ENCODE results near the gene PIGQ. TPM values are rescaled to one million over a fixed set of nuclear protein-coding genes. Genes with fewer than 3 reads are reported as not detected.

The PIGQ gene
- total RNA-seq, 2 donors from 2014 or later, result 20.8 to 21.0 TPM

DNA sequence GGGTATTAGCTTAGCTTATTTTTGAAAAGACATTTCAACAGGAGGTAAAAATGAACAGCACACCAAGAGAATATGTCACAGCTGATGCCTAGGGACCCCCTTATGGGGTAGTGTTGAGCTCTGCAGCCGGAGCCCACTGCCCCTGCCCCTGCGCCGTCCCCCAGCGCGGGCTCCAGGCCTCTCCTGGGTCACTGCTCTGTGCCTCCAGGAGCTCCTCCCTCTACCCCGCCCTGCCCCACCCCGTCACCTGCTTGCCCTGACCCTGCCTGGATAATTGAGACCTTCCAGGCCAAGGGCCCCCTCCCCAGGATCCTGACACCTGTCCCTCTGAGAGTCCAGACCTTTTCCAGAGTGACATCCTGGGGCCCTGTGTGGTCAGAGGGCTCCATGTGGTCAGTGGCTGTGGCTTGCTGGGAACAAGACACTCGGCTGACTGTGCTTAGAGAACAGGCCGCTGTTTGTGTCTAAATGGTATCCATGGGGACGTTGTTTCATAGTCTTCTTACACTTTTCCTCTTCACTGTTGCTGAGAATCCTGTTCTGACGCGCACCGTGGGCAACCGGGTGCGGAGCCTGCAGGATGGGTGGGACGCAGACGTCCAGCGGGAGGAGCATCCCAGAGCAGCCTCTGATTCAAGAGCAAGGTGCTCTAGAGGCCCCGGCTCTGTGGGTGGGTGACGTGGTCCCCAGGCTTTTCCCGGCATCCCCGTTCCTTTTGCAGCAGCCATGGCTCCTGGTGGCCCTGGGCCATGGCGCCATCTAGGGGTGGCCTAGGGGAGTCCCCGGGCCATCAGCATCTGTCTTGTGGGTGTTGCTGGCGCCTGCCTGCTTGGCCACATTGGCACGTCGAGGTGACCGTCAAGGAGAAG lies 41.0 kb downstream of the PIGQ start:
- H3K4me1 ChIP-seq, result peaks cover 0 to 15% of the 10 kb centered on the region in 2 donors
- H3K27me3 ChIP-seq, result no peaks in the 10 kb centered on the region
- H3K4me3 ChIP-seq, result no peak overlapping the region
- DNase-seq (ENCODE audit: low spot score), result no peak
- peak; percentile 63 to 72 for TF ChIP-seq CTCF (IDR thresholded peaks at IDR 0.05)
- no peaks in the 10 kb centered on the region for H3K9me3 ChIP-seq
- no peaks in the 10 kb centered on the region for H3K36me3 ChIP-seq
- H3K27ac ChIP-seq, result no peak overlapping the region

DNA sequence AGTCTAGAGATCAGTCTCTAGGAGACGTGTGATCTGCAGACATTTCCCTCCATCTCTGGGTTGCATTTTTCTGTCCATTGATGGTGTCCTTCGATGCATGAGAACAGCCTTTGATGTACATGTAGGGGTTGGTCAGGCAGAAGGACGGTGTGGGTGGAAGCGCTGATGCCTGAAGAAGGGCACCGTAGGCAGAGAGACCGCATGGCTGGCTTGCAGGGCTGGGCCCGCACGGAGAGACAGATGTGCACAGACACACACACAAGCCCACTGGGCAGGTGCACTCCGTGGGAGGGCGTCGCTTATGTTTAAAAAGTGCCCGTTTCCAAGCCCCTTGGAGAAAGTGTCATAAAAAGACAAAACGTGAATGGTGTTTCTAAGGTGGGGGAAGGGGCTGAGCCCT lies 45.4 kb downstream of the PIGQ start:
- Histone ChIP-seq H3K9me3 (no peaks in the 10 kb centered on the region), H3K36me3 (no peaks in the 10 kb centered on the region), H3K4me3 (no peak overlapping the region), H3K27ac (no peak overlapping the region), H3K4me1 (peaks cover 0 to 11% of the 10 kb centered on the region in 2 donors), H3K27me3 (no peaks in the 10 kb centered on the region)
- TF ChIP-seq CTCF (IDR thresholded peaks at IDR 0.05), result no peak
- no peak for DNase-seq (ENCODE audit: low spot score)

DNA sequence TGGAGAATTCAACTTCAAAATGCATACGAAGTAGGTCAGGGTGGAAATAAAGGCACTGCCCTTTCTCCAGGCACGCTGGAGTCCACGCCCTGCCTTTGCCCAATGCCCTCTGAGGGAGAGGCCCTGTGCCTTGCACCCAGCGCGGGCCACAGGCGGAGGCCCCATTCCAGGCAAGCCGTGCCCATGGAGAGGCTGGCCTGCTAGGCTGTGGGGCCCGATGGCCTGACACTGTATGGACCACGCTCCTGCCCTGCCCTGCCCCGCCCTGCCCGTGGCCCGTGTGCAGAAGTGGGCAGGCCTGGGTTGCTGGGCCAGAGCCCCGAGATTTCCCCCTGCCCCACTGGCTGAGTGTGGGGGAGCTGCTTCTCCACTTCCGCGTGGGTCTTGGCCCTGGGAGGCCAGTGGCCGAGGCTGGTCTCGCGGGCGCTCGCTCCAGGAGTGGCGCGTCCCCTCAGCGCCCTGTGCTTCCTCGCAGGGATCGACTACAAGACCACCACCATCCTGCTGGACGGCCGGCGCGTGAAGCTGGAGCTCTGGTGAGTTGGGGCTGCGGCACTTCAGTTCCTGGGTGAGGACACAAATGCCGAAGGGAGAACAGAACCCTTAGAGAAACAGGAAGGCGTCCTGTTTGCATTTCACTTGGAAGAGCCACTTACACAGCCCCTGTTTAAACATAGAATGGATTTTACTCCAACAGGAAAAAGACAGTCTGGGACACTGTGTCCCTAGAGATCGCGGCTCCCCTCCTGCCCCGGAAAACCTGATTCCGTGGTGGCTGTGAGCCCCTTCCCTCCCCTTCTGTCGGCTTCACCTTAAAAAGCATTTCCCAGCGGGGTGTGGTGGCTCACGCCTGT lies 47.2 kb downstream of the PIGQ start:
- H3K4me1 ChIP-seq, result no peaks in the 10 kb centered on the region
- DNase-seq (ENCODE audit: low spot score), result no peak
- H3K4me3 ChIP-seq, result no peak overlapping the region
- no peaks in the 10 kb centered on the region for H3K9me3 ChIP-seq
- H3K36me3 ChIP-seq, result no peaks in the 10 kb centered on the region
- TF ChIP-seq CTCF (IDR thresholded peaks at IDR 0.05), result no peak
- no peak overlapping the region for H3K27ac ChIP-seq
- no peaks in the 10 kb centered on the region for H3K27me3 ChIP-seq

DNA sequence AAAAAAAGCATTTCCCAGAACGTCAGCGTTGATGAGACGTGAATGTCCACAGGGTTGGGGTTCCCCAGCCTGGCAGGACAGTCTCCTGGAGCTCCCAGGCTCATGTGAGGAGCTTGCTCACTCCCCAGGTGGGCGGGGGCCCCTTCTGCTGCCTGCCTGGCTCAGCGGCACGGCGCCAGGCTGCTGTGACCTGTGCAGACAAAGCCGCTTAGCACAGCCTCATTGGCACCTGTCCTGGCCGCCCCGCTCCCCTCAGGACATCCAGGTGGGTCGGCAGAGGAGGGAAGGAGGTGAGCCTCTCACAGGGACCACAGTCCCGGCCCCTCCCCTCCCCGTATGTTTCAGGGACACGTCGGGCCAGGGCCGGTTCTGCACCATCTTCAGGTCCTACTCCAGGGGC lies 48.1 kb downstream of the PIGQ start:
- Histone ChIP-seq H3K4me3 (no peak overlapping the region), H3K9me3 (no peaks in the 10 kb centered on the region), H3K27me3 (no peaks in the 10 kb centered on the region), H3K4me1 (no peaks in the 10 kb centered on the region), H3K36me3 (no peaks in the 10 kb centered on the region), H3K27ac (no peak overlapping the region)
- no peak for DNase-seq (ENCODE audit: low spot score)
- no peak for TF ChIP-seq CTCF (IDR thresholded peaks at IDR 0.05)

DNA sequence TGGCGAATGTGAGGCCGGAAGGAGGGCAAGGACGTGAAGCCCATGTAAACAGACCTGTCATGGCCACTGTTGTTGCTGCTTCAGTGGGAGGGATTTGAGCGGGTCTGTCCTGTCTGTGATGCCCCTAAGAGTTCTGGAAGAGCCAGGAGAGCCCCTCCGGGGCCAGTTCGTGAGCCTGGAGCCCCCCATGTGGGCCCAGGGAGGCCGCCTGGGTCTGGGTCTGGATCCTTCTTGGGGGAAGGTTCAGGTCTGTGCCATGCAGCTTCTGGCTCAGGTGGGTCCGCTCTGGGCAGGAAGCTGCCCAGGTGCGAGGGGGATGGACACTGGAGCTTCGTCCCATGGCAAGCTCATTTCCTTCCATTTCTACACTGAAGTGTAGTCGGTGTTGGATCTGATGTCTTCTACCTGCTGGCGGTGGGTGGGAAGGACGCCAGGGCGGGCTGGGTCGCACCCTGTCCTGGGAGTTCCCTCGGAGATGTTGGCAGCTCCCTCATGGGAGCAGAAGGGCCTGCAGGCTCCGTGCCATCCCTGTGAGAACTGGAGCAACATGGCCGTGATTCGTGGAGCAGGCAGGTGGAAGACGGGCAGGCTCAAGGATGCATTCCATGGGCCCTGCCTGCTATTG lies 49.8 kb downstream of the PIGQ start:
- H3K4me1 ChIP-seq, result no peaks in the 10 kb centered on the region
- no peak for TF ChIP-seq CTCF (IDR thresholded peaks at IDR 0.05)

More for the DNA sequence above, 49.8 kb downstream of the PIGQ start:
- DNase-seq (ENCODE audit: low spot score), result no peak
- H3K27ac ChIP-seq, result no peak overlapping the region
- H3K4me3 ChIP-seq, result no peak overlapping the region
- H3K36me3 ChIP-seq, result no peaks in the 10 kb centered on the region
- H3K27me3 ChIP-seq, result no peaks in the 10 kb centered on the region
- H3K9me3 ChIP-seq, result no peaks in the 10 kb centered on the region

Measured in right atrium auricular region (tissue), 2 donors.